Esophagus (tissue), 2 donors: ENCODE measurements around the gene SERPINB4. TPM values are rescaled to one million over a fixed set of nuclear protein-coding genes. Genes with fewer than 3 reads are reported as not detected.

Source experiments
- polyA plus RNA-seq, 2 donors: library from polyadenylated mRNA; stranded (reverse); fragments of 200-250 nt; gene quantifications; one replicate each; pipeline ENCODE4 v1.2.3, GENCODE V29; 2013
- donor health status: healthy with polysubstance abuse.
- donor health status: Bipolar disorder and iron deficiency.

Gene SERPINB4
- polyA plus RNA-seq, 2 donors = 19.3 to 68.4 TPM

Other genes starting within 250 kb of the SERPINB4 start
- 10 to 100 TPM; 26.9 to 47.1 TPM for gene VPS4B, start 221.8 kb downstream of the SERPINB4 start, polyA plus RNA-seq
- 100 to 1,000 TPM in 1 of 2 donors, 10 to 100 TPM in 1; 48.0 to 174 TPM for gene SERPINB5, start 167.3 kb downstream of the SERPINB4 start, polyA plus RNA-seq
- gene SERPINB12, start 101.9 kb downstream of the SERPINB4 start, polyA plus RNA-seq = 1 to 10 TPM in 1 of 2 donors, under 1 TPM in 1; 0.16 to 1.4 TPM
- gene SERPINB13, start 56.9 kb downstream of the SERPINB4 start, polyA plus RNA-seq = 100 to 1,000 TPM; 228 to 233 TPM
- gene SERPINB3, start 17.6 kb upstream of the SERPINB4 start, polyA plus RNA-seq = 100 to 1,000 TPM; 167 to 870 TPM
- gene SERPINB11, start 58.7 kb upstream of the SERPINB4 start, polyA plus RNA-seq = 10 to 100 TPM in 1 of 2 donors, 1 to 10 TPM in 1; 6.4 to 11.7 TPM
- gene SERPINB7, start 131.2 kb upstream of the SERPINB4 start, polyA plus RNA-seq = 1 to 10 TPM in 1 of 2 donors, under 1 TPM in 1; 0.94 to 1.1 TPM
- gene SERPINB2, start 243.4 kb upstream of the SERPINB4 start, polyA plus RNA-seq = 100 to 1,000 TPM; 186 to 241 TPM